ENCODE data around the gene PRRG2. TPM values are rescaled to one million over a fixed set of nuclear protein-coding genes. Genes with fewer than 3 reads are reported as not detected.

The PRRG2 gene
- total and polyA plus RNA-seq, 2 of the 13 experiments (the other 11 are each of a cell fraction or from before 2014, with no cell fraction given) = 0.66 to 0.82 TPM

DNA sequence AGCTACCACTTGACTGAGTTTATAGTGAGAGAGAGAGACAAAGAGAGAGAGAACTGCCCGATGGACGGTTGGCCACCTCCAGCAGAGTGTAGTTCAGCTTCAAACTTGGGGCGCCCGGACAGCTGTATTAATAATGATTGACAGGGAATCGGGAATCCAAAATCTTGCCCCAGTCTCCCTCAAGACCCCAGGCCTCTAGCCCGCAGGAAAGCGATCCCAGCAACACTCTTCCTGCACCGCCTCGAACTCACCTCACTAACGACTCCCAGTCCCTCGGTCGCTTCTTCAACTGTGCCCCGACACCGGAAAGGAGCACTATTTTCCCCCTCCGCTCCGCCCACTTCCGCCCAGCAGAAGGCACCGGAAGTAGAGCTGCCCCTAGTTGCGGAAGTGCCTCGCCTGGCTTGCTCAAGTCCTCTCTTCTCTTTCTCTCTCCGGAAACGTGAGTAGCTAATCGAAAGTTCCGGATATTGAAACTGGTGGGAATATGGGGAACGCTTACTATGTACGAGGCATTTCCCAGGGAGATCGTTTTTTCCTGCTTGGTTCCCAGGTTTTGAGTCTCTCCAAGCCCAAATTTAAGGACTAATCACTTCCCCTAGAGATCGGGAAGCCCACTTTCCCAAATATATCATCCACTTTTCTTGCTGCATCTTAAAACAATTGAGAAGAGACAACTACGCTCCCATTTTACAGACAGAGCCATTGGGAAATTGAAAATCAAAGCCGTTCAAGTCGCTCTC is 681 bp upstream of the PRRG2 start, which contains the start of gene NOSIP (continued):
- TF ChIP-seq PAX8 (CRISPR knock-in tag; IDR thresholded peaks at IDR 0.05; ENCODE audit: borderline replicate concordance) (0 out of 2 replicates have a peak, but pooled peaks have one; percentile 48), CAMTA2 (CRISPR knock-in tag; IDR thresholded peaks at IDR 0.05; ENCODE audit: borderline replicate concordance) (no peak), MXI1 (IDR thresholded peaks at IDR 0.05; ENCODE audit: borderline replicate concordance, low read depth, low read length) (peak; percentile 86; the same call in 1 of the 3 replicates), KDM5B (CRISPR knock-in tag; IDR thresholded peaks at IDR 0.05; ENCODE audit: borderline replicate concordance) (peak; percentile 65; the same call in 1 of the 2 replicates), ZKSCAN8 (CRISPR knock-in tag; IDR thresholded peaks at IDR 0.05; ENCODE audit: borderline replicate concordance) (peak; percentile 68), HDAC6 (IDR thresholded peaks at IDR 0.05; ENCODE audit: low read depth, low read length) (no peak), ZNF660 (CRISPR knock-in tag; IDR thresholded peaks at IDR 0.05; ENCODE audit: borderline replicate concordance, low read depth) (no peak), ZNF33B (CRISPR knock-in tag; IDR thresholded peaks at IDR 0.05) (0 out of 2 replicates have a peak, but pooled peaks have one; percentile 36), FOXO1 (CRISPR knock-in tag; IDR thresholded peaks at IDR 0.05) (peak; percentile 23; the same call in 1 of the 2 replicates), SIX4 (CRISPR knock-in tag; IDR thresholded peaks at IDR 0.05) (peak; percentile 59), ZZZ3 (CRISPR knock-in tag; IDR thresholded peaks at IDR 0.05; ENCODE audit: borderline replicate concordance) (peak; percentile 31; the same call in 1 of the 2 replicates), ZNF44 (CRISPR knock-in tag; IDR thresholded peaks at IDR 0.05) (0 out of 2 replicates have a peak, but pooled peaks have one; percentile 81), ZBTB38 (CRISPR knock-in tag; IDR thresholded peaks at IDR 0.05) (peak; percentile 75), SALL2 (CRISPR knock-in tag; IDR thresholded peaks at IDR 0.05) (no peak), POLR2AphosphoS5 (IDR thresholded peaks at IDR 0.05; ENCODE audit: low read depth, low read length) (peak; percentile 99), ZNF3 (CRISPR knock-in tag; IDR thresholded peaks at IDR 0.05) (0 out of 2 replicates have a peak, but pooled peaks have one; percentile 61), SRSF9 (IDR thresholded peaks at IDR 0.05; ENCODE audit: borderline replicate concordance, insufficient read depth, low read depth, low read length, poor library complexity, severe bottlenecking) (no peak)
- TF ChIP-seq, protein P1, sequence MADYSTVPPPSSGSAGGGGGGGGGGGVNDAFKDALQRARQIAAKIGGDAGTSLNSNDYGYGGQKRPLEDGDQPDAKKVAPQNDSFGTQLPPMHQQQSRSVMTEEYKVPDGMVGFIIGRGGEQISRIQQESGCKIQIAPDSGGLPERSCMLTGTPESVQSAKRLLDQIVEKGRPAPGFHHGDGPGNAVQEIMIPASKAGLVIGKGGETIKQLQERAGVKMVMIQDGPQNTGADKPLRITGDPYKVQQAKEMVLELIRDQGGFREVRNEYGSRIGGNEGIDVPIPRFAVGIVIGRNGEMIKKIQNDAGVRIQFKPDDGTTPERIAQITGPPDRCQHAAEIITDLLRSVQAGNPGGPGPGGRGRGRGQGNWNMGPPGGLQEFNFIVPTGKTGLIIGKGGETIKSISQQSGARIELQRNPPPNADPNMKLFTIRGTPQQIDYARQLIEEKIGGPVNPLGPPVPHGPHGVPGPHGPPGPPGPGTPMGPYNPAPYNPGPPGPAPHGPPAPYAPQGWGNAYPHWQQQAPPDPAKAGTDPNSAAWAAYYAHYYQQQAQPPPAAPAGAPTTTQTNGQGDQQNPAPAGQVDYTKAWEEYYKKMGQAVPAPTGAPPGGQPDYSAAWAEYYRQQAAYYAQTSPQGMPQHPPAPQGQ (CRISPR knock-in tag; IDR thresholded peaks at IDR 0.05; ENCODE audit: borderline replicate concordance) = peak; percentile 72; the same call in 1 of the 2 replicates
- TF ChIP-seq, protein P2, sequence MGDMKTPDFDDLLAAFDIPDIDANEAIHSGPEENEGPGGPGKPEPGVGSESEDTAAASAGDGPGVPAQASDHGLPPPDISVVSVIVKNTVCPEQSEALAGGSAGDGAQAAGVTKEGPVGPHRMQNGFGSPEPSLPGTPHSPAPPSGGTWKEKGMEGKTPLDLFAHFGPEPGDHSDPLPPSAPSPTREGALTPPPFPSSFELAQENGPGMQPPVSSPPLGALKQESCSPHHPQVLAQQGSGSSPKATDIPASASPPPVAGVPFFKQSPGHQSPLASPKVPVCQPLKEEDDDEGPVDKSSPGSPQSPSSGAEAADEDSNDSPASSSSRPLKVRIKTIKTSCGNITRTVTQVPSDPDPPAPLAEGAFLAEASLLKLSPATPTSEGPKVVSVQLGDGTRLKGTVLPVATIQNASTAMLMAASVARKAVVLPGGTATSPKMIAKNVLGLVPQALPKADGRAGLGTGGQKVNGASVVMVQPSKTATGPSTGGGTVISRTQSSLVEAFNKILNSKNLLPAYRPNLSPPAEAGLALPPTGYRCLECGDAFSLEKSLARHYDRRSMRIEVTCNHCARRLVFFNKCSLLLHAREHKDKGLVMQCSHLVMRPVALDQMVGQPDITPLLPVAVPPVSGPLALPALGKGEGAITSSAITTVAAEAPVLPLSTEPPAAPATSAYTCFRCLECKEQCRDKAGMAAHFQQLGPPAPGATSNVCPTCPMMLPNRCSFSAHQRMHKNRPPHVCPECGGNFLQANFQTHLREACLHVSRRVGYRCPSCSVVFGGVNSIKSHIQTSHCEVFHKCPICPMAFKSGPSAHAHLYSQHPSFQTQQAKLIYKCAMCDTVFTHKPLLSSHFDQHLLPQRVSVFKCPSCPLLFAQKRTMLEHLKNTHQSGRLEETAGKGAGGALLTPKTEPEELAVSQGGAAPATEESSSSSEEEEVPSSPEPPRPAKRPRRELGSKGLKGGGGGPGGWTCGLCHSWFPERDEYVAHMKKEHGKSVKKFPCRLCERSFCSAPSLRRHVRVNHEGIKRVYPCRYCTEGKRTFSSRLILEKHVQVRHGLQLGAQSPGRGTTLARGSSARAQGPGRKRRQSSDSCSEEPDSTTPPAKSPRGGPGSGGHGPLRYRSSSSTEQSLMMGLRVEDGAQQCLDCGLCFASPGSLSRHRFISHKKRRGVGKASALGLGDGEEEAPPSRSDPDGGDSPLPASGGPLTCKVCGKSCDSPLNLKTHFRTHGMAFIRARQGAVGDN (CRISPR knock-in tag; IDR thresholded peaks at IDR 0.05) = peak; percentile 67
- TF ChIP-seq, protein P3, sequence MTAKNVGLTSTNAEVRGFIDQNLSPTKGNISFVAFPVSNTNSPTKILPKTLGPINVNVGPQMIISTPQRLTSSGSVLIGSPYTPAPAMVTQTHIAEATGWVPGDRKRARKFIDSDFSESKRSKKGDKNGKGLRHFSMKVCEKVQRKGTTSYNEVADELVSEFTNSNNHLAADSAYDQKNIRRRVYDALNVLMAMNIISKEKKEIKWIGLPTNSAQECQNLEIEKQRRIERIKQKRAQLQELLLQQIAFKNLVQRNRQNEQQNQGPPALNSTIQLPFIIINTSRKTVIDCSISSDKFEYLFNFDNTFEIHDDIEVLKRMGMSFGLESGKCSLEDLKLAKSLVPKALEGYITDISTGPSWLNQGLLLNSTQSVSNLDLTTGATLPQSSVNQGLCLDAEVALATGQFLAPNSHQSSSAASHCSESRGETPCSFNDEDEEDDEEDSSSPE (CRISPR knock-in tag; IDR thresholded peaks at IDR 0.05) = peak; percentile 63; the same call in 1 of the 2 replicates
- TF ChIP-seq, protein P4, sequence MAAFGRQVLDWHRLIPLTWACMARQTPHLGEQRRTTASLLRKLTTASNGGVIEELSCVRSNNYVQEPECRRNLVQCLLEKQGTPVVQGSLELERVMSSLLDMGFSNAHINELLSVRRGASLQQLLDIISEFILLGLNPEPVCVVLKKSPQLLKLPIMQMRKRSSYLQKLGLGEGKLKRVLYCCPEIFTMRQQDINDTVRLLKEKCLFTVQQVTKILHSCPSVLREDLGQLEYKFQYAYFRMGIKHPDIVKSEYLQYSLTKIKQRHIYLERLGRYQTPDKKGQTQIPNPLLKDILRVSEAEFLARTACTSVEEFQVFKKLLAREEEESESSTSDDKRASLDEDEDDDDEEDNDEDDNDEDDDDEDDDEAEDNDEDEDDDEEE (CRISPR knock-in tag; IDR thresholded peaks at IDR 0.05) = no peak

Measured in HepG2 (cell line).